SH-SY5Y (cell line): ENCODE measurements around the gene SRRM2.

ENCODE experiments used
- GATA2 ChIP-seq: IDR thresholded peaks from 2 replicates; pipeline ENCODE4 v1.6.1; 2011; ENCODE audit warnings: mild to moderate bottlenecking, low read depth, low read length
- GATA3 ChIP-seq: IDR thresholded peaks from 2 replicates; pipeline ENCODE4 v1.6.1; 2011; ENCODE audit warnings: low read depth, mild to moderate bottlenecking, low read length, moderate library complexity

DNA sequence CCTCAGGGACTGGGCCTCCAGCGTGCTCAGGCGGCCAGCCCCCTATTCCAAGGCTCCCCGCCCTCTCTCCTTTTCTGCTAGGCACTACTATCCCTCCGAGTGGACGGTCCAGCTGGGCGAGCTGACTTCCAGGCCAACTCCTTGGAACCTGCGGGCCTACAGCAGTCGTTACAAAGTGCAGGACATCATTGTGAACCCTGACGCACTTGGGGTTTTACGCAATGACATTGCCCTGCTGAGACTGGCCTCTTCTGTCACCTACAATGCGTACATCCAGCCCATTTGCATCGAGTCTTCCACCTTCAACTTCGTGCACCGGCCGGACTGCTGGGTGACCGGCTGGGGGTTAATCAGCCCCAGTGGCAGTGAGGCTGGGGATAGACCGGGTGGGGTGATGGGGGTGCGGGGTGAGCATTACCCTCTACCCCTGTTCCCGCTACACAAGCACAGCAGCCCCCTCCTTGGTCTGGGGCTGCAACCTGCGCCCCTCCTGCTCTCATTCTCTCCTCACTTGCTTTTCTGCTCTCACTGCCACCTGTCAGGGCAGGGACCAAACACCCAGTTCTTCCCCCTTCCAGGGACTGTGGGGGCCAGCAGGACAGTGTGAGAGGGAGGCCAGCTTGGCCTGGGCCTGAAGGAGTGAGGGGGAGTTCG is 46.9 kb downstream of the SRRM2 start:
- TF ChIP-seq GATA2 (no peak), GATA3 (no peak)
